GM19023 (cell line): ENCODE results near the gene IREB2.

Experiments
- ATAC-seq: cut with Tn5 transposase; IDR thresholded peaks from one replicate; pipeline ENCODE4 v1.9.1; 2021; ENCODE audit warnings: mild to moderate bottlenecking, moderate library complexity; ENCODE audit not compliant: unreplicated experiment

The IREB2 gene

GRCh38 chr15:78406016-78406585 lies 31.9 kb upstream of the IREB2 start:
- no peak for ATAC-seq

- ATAC-seq, result no peak
Measured at GRCh38 chr15:78407608-78408354, 30.2 kb upstream of the IREB2 start.

- no peak for ATAC-seq
Measured at GRCh38 chr15:78408355-78408640, 29.7 kb upstream of the IREB2 start.

- ATAC-seq, result no peak
Measured at GRCh38 chr15:78408961-78409360, 29.1 kb upstream of the IREB2 start.

DNA sequence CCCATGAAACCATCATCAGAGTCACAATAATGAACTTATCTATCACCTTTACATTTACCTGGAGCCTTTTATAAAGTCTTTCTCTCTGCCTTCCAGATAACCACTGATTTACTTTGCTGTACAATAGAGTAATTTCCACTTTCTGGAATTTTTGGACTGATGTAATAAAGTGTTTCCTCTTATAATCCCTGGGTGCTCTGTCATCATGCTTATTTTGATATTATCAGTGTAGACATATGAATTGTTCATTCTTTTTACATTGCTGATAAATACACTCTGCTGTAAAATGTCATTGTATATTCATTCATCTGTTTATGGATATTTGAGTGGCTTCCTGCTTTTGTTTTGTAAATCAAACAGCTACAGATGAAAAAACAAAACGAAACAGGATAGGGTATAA lies 27.0 kb upstream of the IREB2 start:
- no peak for ATAC-seq

DNA sequence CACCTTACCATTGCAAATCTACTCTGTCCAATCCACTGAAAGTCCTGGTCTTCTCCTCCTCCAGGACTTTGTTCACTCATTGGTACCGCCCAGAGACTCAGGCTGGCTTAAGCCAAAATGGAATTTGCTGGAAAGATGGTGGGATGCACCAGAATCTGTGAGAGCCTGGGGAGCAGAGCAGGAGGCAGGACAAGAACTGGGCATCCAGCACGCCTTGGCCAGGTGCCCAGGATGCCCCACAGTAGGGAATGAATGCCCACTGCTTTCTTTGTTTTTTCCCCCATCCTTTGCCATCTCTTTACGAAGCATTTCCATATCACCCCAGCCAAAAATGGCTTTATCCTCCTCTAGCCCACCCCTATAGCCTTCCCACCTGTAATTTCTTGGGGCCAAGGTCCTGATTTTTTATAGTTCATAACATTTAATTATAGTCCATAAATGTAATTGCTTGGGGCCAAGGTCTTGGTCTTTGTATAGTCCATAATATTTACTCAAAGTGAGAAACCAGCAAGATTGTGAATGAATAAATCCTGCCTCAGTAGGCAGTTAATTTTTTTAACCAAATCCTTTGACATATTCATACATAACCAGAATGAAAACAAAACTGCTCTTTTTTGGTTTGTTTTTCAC lies 23.3 kb upstream of the IREB2 start:
- no peak for ATAC-seq

- no peak for ATAC-seq
Measured at GRCh38 chr15:78415284-78415683, 22.7 kb upstream of the IREB2 start.

DNA sequence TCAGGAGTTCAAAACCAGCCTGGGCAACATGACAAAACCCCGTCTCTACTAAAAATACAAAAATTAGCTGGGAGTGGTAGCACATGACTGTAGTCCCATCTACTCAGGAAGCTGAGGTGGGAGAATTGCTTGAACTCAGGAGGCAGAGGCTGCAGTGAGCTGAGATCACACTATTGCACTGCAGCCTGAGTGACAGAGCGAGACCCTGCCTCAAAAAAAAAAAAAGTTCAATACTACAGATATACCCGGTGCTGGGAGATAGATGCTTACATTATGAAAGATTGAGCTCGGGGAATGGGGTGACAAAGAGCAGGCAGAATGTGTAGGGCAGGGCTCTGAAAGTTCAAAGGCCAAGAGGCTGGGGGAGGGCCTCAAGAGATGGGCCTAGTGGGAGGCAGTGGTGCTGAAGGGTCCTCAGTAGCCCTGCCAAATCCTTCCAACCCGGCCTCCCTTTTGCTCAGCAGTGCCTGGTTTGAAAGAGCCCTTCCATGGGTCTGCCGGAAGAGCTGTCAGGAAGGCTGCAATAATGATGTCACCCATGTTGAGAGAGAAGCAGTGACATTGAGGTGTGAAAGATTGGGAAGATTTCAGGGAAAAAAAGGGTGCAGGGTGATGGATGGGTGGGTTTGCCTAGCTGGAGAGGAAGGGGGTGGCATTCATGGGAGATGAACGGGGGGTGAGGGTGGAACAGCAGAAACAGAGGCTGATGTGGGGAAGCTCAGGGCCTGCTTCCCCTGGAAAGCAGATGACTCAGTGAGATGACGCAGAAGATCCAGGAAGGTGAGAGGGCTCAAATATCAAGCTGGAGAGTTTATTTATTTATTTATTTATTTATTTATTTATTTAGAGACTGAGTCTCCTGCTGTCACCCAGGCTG lies 20.0 kb upstream of the IREB2 start:
- no peak for ATAC-seq

- ATAC-seq, result no peak
Measured at GRCh38 chr15:78418686-78419085, 19.3 kb upstream of the IREB2 start.

GRCh38 chr15:78419367-78419766 lies 18.6 kb upstream of the IREB2 start:
- ATAC-seq, result no peak

DNA sequence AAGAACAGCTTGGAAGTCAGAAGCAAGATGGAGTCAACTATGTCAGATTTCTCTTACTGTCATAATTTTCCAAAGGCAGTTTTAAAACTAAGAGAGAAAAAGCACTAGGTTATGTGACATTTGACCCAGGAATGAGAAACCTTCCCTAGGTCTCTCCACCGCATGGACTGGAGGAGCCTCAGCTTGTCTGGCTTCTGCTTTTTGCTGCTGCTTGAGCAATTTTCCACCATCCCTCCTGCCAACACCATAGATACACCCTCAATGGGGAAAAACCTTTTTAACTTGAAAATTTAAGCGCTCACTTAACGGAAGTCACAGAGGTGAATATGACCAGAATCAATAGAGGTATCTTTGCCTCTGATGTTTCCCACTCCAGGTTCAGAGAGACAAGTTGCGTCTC lies 17.8 kb upstream of the IREB2 start:
- ATAC-seq, result no peak

GRCh38 chr15:78420766-78421165 lies 17.2 kb upstream of the IREB2 start:
- no peak for ATAC-seq

GRCh38 chr15:78421238-78421965 lies 16.6 kb upstream of the IREB2 start:
- no peak for ATAC-seq

- ATAC-seq, result no peak
Measured at GRCh38 chr15:78422571-78423340, 15.3 kb upstream of the IREB2 start.

DNA sequence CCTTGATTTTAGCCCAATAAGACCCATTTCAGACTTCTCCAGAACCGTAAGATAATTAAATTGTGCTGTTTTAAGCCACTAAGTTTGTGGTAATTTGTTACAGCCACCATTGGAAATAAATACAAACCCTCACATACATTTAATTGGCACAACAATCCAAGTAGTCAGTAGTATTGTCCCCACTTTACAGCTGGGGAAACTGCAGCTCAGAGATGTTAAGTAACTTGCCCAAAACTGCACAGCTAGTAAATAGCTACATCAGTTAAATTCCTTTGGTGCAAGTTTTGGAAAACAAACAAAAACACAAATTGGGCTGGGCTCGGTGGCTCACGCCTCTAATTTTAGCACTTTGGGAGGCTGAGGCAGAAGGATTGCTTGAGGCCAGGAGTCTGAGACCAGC lies 13.3 kb upstream of the IREB2 start:
- no peak for ATAC-seq

DNA sequence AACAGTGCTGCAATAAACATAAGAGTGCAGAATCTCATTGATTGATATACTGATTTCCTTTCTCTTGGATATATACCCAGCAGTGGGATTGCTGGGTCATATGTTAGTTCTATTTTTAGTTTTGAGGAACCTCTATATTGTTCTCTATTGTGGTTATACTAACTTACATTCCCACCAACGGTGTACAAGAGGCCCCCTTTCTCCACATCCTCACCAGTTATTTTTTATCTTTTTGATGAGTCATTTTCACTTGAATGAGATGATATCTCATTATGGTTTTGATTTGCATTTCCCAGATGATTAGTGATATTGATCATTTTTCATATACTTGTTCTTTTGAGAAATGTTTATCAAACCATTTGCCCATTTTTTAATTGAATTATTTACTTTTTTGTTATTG lies 12.4 kb upstream of the IREB2 start:
- ATAC-seq, result no peak

DNA sequence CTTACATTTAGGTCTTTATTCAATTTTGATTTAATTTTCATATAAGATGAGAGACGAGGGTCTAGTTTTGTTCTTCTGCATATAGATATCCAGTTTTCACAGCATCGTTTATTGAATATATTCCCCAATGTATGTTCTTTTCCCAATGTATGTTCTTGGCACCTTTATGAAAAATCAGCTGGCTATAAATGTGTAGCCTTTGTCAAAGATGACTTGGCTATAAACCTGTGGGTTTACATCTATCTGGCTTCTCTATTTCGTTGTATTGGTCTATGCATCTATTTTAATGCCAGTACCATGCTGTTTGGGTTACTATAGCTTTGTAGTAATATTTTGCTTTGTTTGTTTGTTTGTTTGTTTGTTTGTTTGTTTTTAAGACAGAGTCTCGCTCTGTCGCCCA lies 11.7 kb upstream of the IREB2 start:
- no peak for ATAC-seq

- no peak for ATAC-seq
Measured at GRCh38 chr15:78427953-78428352, 10.1 kb upstream of the IREB2 start.

DNA sequence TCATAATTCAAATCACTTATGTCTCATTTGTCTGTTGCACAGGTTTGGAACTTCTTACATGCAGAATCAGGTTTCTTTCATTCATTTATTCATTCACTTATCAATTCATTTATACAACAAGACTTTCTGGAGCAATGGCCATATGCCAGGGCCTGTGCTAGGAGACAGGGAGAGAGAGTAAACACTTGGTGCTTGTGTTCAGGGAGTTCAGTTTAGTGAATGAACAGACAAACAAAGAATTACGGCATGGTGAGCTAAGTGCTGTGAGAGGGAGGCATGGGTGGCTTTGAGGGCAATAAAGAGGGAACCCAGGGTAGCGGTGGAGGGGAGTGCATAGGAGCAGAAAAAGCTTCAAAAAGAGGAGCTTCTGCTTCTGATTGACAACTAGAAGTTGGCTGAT lies 8.5 kb upstream of the IREB2 start:
- ATAC-seq, result no peak

GRCh38 chr15:78431955-78432354 lies 6.1 kb upstream of the IREB2 start:
- no peak for ATAC-seq
